GM21423 (cell line): ENCODE measurements around the gene HRC.
A peak's percentile ranks its signal among the peaks of the same experiment; 100 is the strongest.

Experiments used
- ATAC-seq: cut with Tn5 transposase; IDR thresholded peaks from one replicate; pipeline ENCODE4 v1.9.1; 2021; ENCODE audit warnings: mild to moderate bottlenecking, moderate library complexity; ENCODE audit not compliant: unreplicated experiment

HRC gene

DNA sequence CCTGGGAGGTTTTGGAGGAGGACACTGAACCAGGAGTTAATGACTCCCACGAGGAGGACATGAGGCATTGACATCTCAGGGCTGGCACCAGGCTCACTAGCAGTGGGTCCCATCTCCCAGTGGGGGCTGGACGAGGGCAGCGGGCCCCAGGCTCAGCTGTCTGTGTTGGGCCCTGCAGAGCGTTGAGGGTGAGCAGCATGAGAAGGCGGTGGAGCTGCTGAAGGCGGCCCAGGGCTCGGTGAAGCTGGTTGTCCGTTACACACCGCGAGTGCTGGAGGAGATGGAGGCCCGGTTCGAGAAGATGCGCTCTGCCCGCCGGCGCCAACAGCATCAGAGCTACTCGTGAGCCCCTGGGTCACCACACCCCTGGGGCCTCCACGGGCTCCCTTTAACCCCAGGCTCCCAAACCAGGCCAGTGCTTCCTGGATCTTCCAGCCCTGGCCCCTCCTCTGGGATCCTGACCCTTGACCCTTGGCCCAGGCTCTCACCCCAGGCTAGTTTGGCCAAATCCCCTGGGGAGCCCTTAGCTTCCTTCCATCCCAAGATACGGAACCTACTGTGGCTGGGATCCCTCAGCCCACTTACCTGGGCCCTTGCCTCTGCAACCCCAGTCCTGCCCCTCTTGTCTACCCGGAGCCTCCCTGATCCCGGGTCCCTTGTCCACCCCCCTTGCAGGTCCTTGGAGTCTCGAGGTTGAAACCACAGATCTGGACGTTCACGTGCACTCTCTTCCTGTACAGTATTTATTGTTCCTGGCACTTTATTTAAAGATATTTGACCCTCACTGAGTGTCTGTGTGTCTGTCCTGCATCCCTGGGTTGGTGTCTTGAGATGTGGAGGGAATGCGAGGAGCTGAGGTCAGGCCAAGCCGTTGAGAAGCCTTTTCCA, 37.3 kb downstream of the HRC start:
- no peak for ATAC-seq

DNA sequence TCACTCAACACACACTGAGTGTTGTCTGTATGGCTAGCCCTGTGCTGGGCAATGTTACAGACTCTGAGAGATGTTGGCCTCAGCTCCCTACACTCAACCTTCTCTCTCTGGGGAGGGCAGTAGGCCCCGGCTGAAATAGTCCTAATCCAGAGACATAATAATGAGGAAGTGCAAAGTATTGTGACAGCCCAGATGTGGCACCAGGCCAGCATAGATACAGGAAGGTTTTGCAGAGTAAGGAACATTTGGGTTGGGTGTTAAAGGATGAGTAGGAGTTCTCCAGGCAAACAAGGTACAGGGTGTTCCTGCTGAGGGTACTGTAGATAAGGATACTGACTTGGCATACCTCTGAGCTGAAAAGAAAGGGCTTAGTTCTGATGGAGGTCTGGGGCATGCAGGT, 38.7 kb downstream of the HRC start:
- ATAC-seq, result no peak

DNA sequence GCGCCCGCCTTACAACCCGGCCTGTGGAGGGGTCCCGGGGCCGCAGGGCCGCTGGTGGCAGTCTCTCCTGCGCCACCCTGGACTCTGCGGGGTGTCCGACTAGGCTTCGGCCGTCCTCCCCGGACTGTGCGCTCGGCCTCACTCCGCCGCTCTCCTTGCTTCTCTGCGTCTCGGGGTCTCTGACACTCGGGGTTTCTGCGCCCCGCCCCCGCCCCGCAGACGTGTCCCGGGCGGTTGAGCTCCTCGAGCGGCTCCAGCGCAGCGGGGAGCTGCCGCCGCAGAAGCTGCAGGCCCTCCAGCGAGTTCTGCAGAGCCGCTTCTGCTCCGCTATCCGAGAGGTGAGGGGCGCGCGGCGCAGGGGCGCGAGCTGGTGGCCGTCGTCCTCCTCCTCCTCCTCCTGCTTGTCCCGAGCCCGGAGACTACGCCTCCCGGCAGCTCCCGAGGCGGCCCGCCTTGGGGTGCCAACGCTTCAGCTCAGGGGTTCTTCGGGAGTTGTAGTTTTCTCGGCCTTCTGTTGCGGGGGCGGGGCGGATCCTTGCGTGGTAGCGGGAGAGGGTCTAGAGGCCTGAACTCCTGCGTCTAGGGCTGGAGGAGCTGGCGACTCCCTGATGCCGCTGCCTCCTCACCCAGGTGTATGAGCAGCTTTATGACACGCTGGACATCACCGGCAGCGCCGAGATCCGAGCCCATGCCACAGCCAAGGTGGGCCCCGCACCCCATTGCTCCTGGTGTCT, 40.4 kb downstream of the HRC start:
- ATAC-seq, result no peak

DNA sequence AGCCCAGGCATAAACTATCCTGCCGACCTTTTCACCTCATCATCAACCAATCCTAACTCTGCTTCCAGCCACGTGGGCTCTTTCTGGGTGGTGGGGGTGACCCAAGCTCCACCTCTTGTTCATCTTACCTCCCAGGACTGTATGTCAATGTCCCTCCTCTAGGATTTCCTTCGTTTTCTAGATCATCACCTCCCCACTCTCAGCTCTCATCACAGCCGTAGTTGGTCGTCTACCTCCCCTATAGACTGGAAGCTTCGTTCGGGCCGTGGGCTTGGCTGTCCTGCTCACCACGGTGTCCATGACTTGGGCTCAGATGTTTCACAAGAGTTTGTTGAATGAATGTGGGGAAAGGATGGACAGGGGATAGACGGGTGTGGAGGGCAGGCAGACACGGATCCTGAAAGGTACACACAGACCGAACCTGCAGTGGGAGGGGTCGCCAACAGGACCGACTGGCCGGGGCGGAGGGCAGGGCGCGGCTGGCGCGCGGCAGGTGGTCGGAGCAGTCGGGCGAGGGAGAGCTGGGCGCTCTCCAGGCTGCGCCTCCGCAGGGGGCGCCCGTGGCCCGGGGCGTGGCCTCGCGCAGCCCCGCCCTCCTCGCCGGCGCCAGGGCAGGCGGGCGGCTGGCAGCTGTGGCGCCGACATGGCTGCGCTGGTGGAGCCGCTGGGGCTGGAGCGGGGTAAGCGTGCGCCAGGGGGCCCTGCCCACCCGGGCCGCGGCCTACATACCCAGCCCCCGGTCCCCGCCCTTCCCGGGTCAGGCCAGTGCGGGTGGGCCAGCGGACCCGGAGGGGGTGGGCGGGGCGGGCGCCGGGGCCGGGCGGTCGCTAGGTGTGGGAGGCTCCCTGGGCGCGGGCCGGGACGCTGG, 41.2 kb downstream of the HRC start, which contains the start of gene LIN7B:
Gene LIN7B, plus strand, starts transcription at position 609 of the 868 bp plus-strand sequence. Its CDS starts 35 bp downstream, at position 644.
- ATAC-seq, result peak; percentile 40

DNA sequence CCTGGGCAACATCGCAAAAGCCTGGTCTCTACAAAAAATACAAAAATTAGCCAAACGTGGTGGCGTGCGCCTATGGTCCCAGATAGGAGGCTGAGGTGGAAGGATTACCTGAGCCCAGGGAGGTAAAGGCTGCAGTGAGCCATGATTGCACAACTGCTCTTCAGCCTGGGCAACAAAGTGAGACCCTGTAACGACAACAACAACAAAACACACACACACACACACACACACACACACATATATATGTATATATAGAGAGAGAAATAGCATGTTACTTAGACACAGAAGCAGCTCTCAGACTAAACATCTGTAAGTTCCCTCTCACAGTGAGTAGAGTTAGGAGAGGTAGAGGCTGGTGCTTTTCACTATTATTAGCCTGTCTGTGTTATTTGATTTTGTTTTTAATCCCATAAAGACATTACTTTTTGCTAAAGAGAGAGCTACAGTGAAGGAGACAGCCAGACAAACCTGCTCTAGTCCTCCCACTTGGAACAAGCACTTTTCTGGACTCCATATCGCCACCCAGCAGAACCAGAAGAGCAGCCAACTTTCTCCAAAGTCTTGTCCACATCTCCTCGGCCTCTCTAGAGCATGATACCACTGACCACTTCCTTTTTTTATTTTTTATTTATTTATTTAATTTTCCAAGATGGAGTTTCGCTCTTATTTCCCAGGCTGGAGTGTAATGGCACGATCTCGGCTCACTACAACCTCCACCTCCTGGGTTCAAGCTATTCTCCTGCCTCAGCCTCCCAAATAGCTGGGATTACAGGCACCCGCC, 43.8 kb downstream of the HRC start:
- ATAC-seq, result no peak

DNA sequence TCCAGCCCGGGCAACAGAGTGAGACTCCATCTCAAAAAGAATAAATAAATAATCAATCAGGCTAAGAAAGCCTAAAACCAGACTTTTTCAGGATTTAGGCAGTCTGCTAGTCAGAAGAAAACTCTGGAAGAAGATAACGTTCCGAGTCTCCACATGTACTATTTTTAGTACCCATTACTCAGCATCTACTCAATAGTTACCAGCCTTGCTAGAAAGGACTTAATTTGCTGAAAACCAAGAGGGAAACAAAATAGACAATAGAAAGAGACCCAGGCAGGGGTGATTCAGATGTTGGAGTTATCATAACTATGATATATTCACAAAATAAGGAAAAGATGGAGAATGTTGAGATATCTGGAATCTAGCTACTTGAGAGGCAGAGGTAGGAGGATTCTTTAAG, 44.6 kb downstream of the HRC start:
- ATAC-seq, result no peak

DNA sequence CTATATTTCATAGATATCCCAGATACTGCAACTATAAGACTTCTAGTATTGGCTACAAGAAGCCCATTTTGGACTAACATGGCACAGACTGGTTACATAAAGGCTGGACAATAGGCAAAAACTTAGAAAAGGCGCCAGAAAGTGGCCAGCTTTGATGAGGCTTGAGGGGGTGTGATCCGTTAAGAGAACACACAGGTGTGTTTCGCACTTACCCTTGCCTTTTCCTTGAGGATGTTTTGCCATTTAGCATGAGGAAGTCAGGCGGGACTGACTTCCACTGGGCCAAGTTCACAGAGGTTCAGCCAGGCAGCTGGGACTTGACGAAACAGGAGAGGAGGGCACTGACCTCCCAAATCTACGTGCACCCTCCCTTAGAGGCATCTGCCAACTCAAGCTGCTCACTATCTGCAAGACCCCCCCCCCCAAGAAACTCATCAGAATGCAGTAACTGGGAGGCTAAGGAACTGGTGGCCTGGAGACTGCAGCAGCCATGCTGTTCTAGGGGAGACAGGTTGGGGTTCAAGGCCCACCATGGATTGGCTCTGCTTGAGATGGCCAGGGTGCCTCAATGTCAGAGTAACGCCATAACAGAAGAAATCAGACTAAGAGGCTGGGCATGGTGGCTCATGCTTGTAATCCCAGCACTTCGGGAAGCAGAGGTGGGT, 45.5 kb downstream of the HRC start:
- no peak for ATAC-seq

DNA sequence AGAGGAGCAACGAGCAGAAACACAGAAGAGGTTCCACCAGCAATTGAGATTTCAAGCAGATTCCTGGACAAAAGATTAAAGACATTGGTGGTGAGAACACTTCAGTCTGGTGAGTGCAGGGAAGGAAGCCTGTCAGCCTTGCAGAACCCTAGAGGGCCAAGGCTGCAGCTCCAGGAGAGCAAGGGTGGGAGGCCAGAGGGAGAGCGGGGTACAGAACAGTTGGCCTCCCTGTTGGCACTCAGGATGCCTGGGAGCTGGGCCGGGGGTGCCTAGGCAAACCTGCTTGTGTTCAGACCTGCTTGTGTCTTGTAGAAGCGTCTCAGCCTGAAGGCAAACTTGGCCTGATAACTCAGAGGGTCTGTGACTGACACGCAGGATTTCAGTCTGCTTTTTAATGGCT, 46.1 kb downstream of the HRC start:
- no peak for ATAC-seq

DNA sequence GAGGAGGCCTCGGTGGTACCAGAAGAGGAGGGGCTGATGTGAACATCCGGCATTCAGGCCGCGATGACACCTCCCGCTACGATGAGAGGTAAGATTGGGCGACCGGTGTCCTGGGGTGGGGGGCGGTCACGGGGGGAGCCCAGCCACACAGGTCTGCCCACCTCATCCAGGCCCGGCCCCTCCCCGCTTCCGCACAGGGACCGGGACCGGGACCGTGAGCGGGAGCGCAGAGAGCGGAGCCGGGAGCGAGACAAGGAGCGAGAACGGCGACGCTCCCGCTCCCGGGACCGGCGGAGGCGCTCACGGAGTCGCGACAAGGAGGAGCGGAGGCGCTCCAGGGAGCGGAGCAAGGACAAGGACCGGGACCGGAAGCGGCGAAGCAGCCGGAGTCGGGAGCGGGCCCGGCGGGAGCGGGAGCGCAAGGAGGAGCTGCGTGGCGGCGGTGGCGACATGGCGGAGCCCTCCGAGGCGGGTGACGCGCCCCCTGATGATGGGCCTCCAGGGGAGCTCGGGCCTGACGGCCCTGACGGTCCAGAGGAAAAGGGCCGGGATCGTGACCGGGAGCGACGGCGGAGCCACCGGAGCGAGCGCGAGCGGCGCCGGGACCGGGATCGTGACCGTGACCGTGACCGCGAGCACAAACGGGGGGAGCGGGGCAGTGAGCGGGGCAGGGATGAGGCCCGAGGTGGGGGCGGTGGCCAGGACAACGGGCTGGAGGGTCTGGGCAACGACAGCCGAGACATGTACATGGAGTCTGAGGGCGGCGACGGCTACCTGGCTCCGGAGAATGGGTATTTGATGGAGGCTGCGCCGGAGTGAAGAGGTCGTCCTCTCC, 47.4 kb downstream of the HRC start:
- no peak for ATAC-seq

DNA sequence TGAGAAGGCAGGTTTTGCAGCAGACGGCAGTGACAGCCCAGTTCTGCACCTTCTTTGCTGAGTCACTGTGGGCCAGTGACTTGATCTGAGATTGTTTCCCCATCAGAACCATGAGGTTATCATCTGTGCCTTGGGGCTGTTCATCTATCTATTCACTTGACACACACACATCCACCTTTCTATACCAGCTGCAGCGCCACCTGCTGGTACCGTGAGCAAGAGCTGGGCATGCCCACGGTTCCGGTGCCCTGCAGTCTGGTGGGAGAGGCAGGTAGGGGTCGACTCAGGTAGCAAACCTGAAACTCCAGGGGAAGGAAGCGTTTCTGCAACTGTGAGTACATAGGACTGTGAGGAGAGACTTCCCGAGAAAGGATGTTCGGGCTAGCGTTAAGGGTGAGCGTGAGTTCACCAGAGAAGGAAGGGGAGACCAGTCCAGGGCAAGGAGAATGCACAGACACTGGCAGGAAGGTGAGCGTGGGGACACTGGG, 48.5 kb downstream of the HRC start:
- ATAC-seq, result no peak

DNA sequence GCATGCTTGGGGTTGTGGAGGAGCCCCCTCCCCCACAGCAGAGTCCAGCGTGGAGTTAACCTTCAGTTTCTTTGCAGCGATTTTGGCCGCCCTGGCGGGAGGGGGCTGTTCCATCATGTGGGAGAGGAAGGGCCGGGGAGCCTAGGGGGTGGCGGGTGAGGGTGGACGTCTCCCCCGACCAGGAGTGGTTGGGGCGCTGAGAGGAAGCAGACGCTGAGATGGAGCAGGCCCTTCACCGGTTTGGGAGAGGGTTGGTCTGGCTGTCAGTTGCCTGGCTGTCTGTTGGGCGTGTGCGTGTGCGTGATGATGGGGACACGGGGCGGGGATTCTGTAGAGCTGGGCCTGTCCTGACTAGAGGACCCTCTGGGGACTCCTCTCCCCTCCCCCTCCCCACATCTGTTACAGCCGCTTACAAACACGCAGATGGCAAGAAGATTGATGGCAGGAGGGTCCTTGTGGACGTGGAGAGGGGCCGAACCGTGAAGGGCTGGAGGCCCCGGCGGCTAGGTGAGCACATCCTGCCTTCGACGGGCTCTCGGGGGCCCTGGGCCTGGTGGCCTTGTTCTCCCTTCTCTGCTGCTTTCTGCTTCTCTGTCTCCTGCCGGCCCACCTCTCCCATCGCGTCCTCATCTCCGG, 50.8 kb downstream of the HRC start:
- no peak for ATAC-seq

DNA sequence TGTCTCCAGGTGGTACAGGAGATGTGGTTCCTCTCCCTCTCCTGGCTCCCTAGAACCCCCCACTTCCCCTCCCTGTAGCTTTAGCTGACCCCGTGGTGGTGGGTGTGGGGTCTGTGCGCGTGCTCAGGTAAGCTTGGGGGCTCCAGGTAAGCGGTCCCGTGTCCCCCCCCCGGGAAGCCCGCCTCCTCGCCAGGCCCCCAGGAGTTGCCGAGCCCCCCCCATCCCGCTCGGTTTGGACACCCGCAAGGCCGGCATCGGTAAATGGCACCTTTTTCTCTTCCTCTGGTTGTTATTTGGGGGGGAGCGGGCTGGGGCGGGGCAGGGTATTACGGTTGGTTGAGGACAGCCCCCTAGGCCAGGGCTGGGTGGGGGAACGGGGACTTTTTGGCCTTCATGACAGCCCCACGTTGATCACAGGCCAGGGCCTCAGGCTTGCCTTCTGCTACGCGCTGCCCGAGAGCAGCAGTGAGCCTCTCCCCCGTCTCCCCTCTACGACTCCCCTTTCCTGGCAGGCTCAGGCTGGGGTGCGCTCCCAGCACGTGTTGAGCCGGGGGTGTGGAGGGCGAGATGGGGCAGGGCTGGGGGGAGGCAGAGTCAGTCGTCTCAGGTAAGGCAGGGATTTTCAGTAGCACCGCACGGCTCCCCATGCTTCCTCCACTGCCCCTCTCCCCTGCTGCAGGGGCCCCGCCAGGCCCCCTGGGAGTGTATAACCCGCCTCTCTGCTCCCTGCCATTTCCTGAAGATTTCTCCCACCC, 51.7 kb downstream of the HRC start:
- ATAC-seq, result no peak

DNA sequence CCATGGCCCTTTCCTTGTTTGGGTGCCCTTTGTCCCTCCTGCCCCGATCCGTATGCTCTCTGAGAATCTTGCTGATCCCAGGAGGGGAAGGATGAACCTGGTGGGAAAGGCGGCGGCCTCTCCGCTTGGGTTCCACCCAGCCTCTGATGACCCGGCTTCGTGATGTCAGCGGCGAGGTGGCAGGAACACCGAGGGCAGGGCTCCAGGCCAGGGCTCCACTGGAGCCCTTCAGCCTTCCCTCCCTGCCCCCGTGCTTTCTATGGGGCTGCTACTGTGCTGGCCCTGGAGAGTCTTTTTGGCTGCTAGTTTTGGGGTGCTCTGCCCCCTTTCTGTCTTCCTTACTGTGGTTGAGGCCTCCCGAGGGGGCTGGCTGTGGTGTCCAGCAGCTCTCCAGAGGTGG, 52.9 kb downstream of the HRC start:
- no peak for ATAC-seq
